BLaER1 treated with 17β-estradiol and CSF1 and Interleukin-3, amounts not matched to agents 10 nM and 100 nM (cell line): Measurements from ENCODE around the gene METTL16.
"Not testable (repeated sequence)": the region's sequence is repeated elsewhere in the genome, so short reads cannot be mapped to it uniquely, and the experiment has no call there.

Experiments
- H3K27ac ChIP-seq, 11 experiments: shearing (Covaris generic); formaldehyde crosslinking; 2 replicates each; pipeline ENCODE4 v1.8.1; 2022
- H3K27me3 ChIP-seq, 11 experiments: shearing (Covaris generic); formaldehyde crosslinking; 2 replicates each; pipeline ENCODE4 v1.8.1; 2022
- H3K36me3 ChIP-seq, 11 experiments: shearing (Covaris generic); formaldehyde crosslinking; 2 replicates each; pipeline ENCODE4 v1.8.1; 2022
- H3K4me1 ChIP-seq, 10 experiments: shearing (Covaris generic); formaldehyde crosslinking; 2 replicates each; pipeline ENCODE4 v1.8.1; 2022
- H3K4me2 ChIP-seq, 11 experiments: shearing (Covaris generic); formaldehyde crosslinking; 2 replicates each; pipeline ENCODE4 v1.8.1; 2022
- H3K4me3 ChIP-seq, 10 experiments: shearing (Covaris generic); formaldehyde crosslinking; 2 replicates each; pipeline ENCODE4 v1.8.1; 2022
- H3K9ac ChIP-seq, 11 experiments: shearing (Covaris generic); formaldehyde crosslinking; 2 replicates each; pipeline ENCODE4 v1.8.1; 2022
- H3K9me3 ChIP-seq, 11 experiments: shearing (Covaris generic); formaldehyde crosslinking; replicated peaks in 1 of 11; 2 replicates each; pipeline ENCODE4 v1.8.1; 2022
- H4K20me1 ChIP-seq, 11 experiments: shearing (Covaris generic); formaldehyde crosslinking; 2 replicates each; pipeline ENCODE4 v1.8.1; 2022
- Cebpa-rat ChIP-seq, 11 experiments: shearing (Covaris generic); IDR thresholded peaks; 2 replicates each; pipeline ENCODE4 v1.8.1; 2022

The METTL16 gene, protein sequence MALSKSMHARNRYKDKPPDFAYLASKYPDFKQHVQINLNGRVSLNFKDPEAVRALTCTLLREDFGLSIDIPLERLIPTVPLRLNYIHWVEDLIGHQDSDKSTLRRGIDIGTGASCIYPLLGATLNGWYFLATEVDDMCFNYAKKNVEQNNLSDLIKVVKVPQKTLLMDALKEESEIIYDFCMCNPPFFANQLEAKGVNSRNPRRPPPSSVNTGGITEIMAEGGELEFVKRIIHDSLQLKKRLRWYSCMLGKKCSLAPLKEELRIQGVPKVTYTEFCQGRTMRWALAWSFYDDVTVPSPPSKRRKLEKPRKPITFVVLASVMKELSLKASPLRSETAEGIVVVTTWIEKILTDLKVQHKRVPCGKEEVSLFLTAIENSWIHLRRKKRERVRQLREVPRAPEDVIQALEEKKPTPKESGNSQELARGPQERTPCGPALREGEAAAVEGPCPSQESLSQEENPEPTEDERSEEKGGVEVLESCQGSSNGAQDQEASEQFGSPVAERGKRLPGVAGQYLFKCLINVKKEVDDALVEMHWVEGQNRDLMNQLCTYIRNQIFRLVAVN

DNA sequence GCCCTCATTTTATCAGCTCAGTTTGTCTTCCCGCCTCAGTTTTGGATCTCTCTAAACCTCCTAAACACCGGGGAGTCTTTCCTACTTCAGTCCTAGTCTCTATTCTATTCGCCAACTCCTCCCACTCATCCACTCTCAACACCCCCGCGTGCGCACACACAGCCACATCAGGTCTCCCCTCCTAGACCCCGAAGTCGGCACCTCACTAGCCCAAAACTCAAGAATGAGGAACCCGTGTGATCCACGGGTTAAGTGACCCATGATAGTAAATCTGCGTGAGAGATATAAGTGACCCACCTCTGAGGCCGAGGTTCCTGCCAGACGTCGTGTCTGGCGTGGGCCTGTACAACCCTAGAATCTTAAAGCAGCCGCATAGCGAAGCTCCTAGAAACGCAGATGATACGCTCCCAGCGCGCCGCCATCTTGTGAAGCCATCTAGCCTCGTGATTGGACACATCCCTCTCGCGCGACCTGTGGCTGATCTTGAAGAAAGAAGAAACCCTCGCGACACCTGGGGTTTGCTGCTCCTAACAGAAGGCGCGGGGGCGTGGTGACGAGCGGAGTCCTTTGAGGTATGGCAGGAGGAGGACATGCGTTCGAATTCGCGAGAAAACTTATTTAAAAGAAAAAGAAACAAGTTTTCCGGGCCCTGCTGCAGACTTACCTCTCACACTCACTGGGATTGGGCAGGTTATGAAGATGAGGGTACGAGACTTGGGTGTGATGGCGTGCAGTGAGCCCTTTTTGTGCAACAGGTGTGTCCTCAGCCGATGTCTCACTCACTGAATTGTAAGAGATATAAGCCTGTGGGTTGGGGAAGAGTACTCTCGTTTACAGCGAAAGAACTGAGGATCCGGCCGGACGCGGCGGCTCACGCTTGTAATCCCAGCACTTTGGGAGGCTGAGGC lies at the start of gene METTL16:
Gene METTL16 (minus strand): TSS at position 427 of the 908 bp plus-strand sequence. CDS start 9,557 bp downstream, outside the sequence.
- Histone ChIP-seq H3K4me2 (peak within 1 kb of the TSS; percentile 83 to 100 (median 91)), H3K27ac (peak within 1 kb of the TSS; percentile 80 to 96 (median 94)), H3K9ac (peak within 1 kb of the TSS; percentile 88 to 96 (median 93)), H3K27me3 (no peaks in the 10 kb centered on the region), H3K36me3 (peaks cover 0 to 28% (median 22%) of the 10 kb centered on the region in 11 experiments; a peak in 18 of 22 replicates), H3K9me3 (peaks cover 0 to 26% (median 20%) of the 10 kb centered on the region in 11 experiments; a peak in 18 of 22 replicates), H4K20me1 (peaks cover 0 to 16% (median 0%) of the 10 kb centered on the region in 11 experiments; a peak in 4 of 22 replicates), H3K4me1 (peaks cover 20 to 32% (median 27%) of the 10 kb centered on the region in 10 experiments), H3K4me3 (peak within 1 kb of the TSS; percentile 62 to 83 (median 75))
- TF ChIP-seq Cebpa-rat (IDR thresholded peaks at IDR 0.05) = no peak

DNA sequence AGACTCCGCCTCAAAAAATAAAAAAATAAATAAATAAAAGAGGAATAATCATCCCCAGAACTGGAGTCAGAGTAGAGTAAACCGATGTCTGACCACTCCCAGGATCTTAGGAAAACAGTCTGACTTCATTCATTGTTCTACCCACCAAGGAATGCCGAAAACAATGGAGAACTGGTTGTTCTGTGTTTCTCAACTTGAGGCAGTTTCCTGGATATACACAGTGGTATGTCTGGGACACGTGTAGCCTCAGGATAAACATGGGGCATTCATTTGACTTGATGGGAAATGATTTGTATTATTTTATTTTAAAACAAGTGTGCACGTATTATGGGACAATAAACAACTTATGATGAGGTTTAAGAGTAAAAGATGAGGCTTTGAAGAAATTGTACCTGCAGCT lies 49.0 kb upstream of the METTL16 start:
- peaks cover 21 to 30% (median 25%) of the 10 kb centered on the region in 11 experiments for H3K9me3 ChIP-seq
- H3K4me2 ChIP-seq = no peak overlapping the region
- H3K36me3 ChIP-seq = no peaks in the 10 kb centered on the region
- no peak overlapping the region for H3K27ac ChIP-seq
- H3K4me3 ChIP-seq = no peak overlapping the region
- no peak for TF ChIP-seq Cebpa-rat (IDR thresholded peaks at IDR 0.05)
- H3K9ac ChIP-seq = no peak overlapping the region
- H4K20me1 ChIP-seq = no peaks in the 10 kb centered on the region
- no peaks in the 10 kb centered on the region for H3K27me3 ChIP-seq
- peaks cover 0 to 10% (median 2%) of the 10 kb centered on the region in 10 experiments; a peak in 9 of 20 replicates for H3K4me1 ChIP-seq

DNA sequence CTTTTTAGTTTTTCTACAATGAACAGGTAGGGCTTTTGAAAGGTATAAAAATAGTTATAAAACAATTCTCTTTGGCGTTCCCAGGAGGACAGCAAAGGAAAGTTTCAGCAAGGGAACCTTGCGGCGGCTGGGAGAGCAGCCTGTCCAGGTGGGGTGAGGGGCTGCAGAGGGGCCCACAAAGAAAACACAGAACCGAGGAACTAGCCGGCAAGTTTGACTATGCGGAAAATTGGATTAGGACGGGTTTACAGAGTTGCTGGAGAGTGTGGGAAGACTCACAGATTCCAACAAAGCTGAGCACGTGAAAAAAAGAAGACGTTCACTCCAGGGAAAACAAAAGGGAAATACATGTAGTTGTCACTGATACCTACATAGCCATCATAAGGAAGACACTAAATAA lies 40.2 kb upstream of the METTL16 start:
- Histone ChIP-seq H3K4me2 (no peak overlapping the region), H3K27ac (no peak overlapping the region), H3K9me3 (no peaks in the 10 kb centered on the region), H3K4me1 (no peaks in the 10 kb centered on the region), H3K9ac (no peak overlapping the region), H3K27me3 (no peaks in the 10 kb centered on the region), H3K4me3 (no peak overlapping the region), H3K36me3 (no peaks in the 10 kb centered on the region), H4K20me1 (no peaks in the 10 kb centered on the region)
- no peak for TF ChIP-seq Cebpa-rat (IDR thresholded peaks at IDR 0.05)

DNA sequence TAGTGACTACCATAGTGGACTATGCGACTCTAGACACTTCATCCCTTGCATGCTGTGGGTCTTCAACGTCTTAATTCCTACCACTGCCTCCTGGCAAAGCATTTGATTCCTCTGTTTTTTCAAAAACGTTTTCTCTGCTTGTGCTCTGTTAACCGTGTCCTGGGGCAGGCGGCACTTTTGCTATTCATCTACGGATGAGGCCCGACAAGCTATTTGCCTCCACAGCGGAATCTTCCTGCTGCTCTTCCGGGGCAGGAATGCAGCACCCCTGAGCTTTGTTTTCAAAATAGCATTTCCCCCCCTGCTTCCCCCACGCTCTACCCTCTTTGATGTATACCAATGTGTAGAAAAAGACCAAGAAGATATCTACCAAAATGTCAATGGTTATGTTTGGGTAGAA lies 39.8 kb upstream of the METTL16 start:
- TF ChIP-seq Cebpa-rat (IDR thresholded peaks at IDR 0.05) = no peak
- Histone ChIP-seq H3K27ac (no peak overlapping the region), H4K20me1 (no peaks in the 10 kb centered on the region), H3K9me3 (no peaks in the 10 kb centered on the region), H3K27me3 (no peaks in the 10 kb centered on the region), H3K4me1 (no peaks in the 10 kb centered on the region), H3K4me3 (no peak overlapping the region), H3K4me2 (no peak overlapping the region), H3K36me3 (no peaks in the 10 kb centered on the region), H3K9ac (no peak overlapping the region)

DNA sequence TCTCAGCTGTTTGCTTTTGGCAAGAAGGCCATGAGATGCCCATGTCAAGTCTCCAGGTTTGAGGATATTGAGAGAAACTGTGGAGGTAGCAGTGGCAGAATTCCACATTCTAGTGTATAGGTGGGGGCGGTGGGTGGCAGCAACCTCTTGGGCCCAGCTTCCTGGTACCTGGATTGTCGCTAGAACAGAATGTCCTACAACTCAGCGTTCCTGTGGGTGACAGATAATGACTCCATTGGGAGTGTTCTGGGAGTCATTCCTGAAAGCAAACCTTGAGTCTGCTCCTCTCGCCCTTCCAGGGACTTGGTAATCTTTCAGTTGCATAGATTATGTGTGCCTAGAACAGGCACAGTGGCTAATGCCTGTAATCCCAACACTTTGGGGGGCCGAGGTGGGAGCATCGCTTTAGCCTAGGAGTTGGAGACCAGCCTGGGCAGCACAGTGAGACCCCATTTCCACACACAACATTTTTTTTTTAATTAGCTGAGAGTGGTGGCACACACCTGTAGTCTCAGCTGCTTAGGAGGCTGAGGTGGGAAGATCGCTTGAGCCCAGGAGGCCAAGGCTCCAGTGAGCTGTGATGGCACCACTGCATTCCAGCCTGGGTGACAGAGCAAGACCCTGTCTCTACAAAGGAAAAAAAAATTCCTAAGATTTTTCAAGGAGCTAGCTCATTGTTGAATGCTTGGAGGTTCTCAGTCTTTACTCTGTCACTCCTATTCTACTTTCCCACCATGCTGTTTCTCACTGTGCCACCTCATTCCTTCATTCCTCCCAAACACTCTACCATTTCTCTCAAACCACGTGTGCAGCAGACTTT lies 37.9 kb upstream of the METTL16 start:
- TF ChIP-seq Cebpa-rat (IDR thresholded peaks at IDR 0.05) = no peak
- H3K4me2 ChIP-seq = no peak overlapping the region
- H3K4me1 ChIP-seq = no peaks in the 10 kb centered on the region
- H3K36me3 ChIP-seq = no peaks in the 10 kb centered on the region
- no peaks in the 10 kb centered on the region for H4K20me1 ChIP-seq
- no peaks in the 10 kb centered on the region for H3K27me3 ChIP-seq
- H3K27ac ChIP-seq = no peak overlapping the region
- H3K9me3 ChIP-seq = no peaks in the 10 kb centered on the region
- no peak overlapping the region for H3K4me3 ChIP-seq
- H3K9ac ChIP-seq = no peak overlapping the region

DNA sequence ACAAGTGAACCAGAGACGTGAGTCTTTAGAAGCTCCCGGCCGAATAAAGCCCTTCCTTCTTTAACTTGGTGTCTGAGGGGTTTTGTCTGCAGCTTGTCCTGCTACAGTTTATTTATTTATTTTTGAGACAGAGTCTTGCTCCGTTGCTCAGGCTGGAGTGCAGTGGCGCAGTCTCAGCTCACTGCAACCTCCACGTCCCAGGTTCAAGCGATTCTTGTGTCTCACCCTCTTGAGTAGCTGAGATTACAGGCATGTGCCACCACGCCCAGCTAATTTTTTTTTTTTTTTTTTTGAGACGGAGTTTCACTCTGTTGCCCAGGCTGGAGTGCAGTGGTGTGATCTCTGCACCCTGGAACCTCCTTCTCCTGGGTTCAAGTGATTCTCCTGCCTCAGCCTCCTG lies 36.3 kb upstream of the METTL16 start:
- H3K27ac ChIP-seq, H3K4me3 ChIP-seq, H4K20me1 ChIP-seq, H3K36me3 ChIP-seq, H3K9me3 ChIP-seq, H3K4me2 ChIP-seq, H3K9ac ChIP-seq, H3K4me1 ChIP-seq, H3K27me3 ChIP-seq: not testable (repeated sequence)

DNA sequence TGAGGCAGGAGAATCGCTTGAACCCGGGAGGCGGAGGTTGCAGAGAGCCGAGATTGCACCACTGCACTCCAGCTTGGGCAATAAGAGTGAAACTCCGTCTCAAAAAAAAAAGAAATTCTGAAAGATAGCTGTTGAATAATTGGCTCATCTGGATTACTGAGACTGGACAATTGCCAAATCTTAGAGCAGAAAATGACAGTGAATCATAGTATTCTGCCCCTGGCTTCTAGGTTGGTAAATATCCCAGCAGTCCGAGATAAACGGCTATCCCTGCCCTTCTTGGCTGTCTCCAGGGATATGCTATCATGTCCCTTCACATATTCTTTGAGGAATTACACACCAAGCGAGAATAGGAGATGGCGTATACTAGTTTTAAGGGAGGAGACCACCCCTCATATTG lies 35.5 kb upstream of the METTL16 start:
- H3K9me3 ChIP-seq = no peaks in the 10 kb centered on the region
- no peaks in the 10 kb centered on the region for H3K27me3 ChIP-seq
- no peaks in the 10 kb centered on the region for H3K36me3 ChIP-seq
- peaks cover 0 to 9% (median 0%) of the 10 kb centered on the region in 10 experiments; a peak in 6 of 20 replicates for H3K4me1 ChIP-seq
- H3K4me3 ChIP-seq = no peak overlapping the region
- no peak overlapping the region for H3K27ac ChIP-seq
- no peak for TF ChIP-seq Cebpa-rat (IDR thresholded peaks at IDR 0.05)
- H3K4me2 ChIP-seq = no peak overlapping the region
- H4K20me1 ChIP-seq = no peaks in the 10 kb centered on the region
- no peak overlapping the region for H3K9ac ChIP-seq

DNA sequence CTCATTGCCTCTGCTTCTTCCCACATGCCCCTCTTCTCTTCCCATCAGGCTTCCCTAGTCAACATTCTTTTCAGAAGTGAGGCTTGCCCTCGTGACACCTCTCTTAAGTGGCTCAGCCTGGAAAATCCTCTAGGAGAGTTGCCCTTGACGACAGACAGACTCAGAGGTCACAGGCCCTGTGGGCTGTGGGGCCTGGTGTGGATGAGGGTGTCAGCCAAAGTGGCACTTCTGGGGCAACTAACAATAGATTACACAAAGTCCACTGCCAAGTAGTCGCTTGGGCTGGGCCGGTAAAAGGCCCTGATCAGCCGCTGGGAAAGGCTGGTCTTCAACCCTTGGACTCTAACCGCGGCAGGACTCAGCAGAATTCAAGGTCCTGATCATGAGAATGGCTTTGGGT lies 33.7 kb upstream of the METTL16 start:
- H3K27ac ChIP-seq = no peak overlapping the region

More for the DNA sequence above, 33.7 kb upstream of the METTL16 start:
- Histone ChIP-seq H3K4me2 (no peak overlapping the region), H3K4me1 (peaks cover 0 to 9% (median 0%) of the 10 kb centered on the region in 10 experiments; a peak in 6 of 20 replicates), H3K9me3 (no peaks in the 10 kb centered on the region), H3K9ac (no peak overlapping the region), H3K27me3 (no peaks in the 10 kb centered on the region), H4K20me1 (no peaks in the 10 kb centered on the region), H3K36me3 (no peaks in the 10 kb centered on the region), H3K4me3 (no peak overlapping the region)
- no peak for TF ChIP-seq Cebpa-rat (IDR thresholded peaks at IDR 0.05)
